H1 (cell line): ENCODE measurements around the gene SSMEM1. TPM values are rescaled to one million over a fixed set of nuclear protein-coding genes. Genes with fewer than 3 reads are reported as not detected.

Experiments
- CTCF ChIA-PET: fragments of 300-600 bp; sonication (Branson Sonifier 250); formaldehyde crosslinking; loops from one replicate; lab custom pipeline; 2021; ENCODE audit not compliant: partially characterized antibody; lab: Charles Lee
- POLR2A ChIA-PET: fragments of 300-600 bp; sonication (Branson Sonifier 250); formaldehyde crosslinking; loops from one replicate; lab custom pipeline; 2021; ENCODE audit warnings: inconsistent platforms; ENCODE audit not compliant: partially characterized antibody; lab: Charles Lee
- DNase-seq, 2 experiments: peaks; one replicate each; pipeline versions ENCODE4 v3.0.0 to v3.0.0-alpha.2; 2010 to 2022; ENCODE audit warnings: low spot score in 2 of 2, low read depth in 1 of 2, mixed read lengths in 1 of 2
- FAIRE-seq: peaks from 2 replicates; lab custom pipeline; 2011; peaks lifted over from hg19 to GRCh38; lab: Jason Lieb, UNC
- H2AFZ ChIP-seq: 2 replicates; pipeline ENCODE4 v1.8.1; 2012; ENCODE audit warnings: low read length, inconsistent platforms
- H2AK5ac ChIP-seq: 2 replicates; pipeline ENCODE4 v1.6.1; 2013; ENCODE audit warnings: low read depth, low read length
- H2BK120ac ChIP-seq: replicated peaks from 2 replicates; pipeline ENCODE3; 2013; ENCODE audit warnings: low read depth, low read length, inconsistent platforms
- H2BK12ac ChIP-seq: 2 replicates; pipeline ENCODE4 v1.6.1; 2013; ENCODE audit warnings: low read depth, low read length
- H2BK15ac ChIP-seq: 2 replicates; pipeline ENCODE4 v1.6.1; 2013; ENCODE audit warnings: low read length
- H2BK20ac ChIP-seq: 2 replicates; pipeline ENCODE4 v1.6.1; 2013; ENCODE audit warnings: low read length
- H2BK5ac ChIP-seq: 2 replicates; pipeline ENCODE4 v1.6.1; 2013; ENCODE audit warnings: low read depth, low read length
- H3K14ac ChIP-seq: 2 replicates; pipeline ENCODE4 v1.6.1; 2013; ENCODE audit warnings: inconsistent platforms; ENCODE audit not compliant: insufficient read length
- H3K18ac ChIP-seq: 2 replicates; pipeline ENCODE4 v1.6.1; 2013; ENCODE audit warnings: low read length; ENCODE audit errors: extremely low read depth
- H3K23ac ChIP-seq: 2 replicates; pipeline ENCODE4 v1.6.1; 2013; ENCODE audit warnings: inconsistent platforms; ENCODE audit not compliant: insufficient read length
- H3K23me2 ChIP-seq: 2 replicates; pipeline ENCODE4 v1.6.1; 2013; ENCODE audit warnings: low read depth, low read length
- H3K27ac ChIP-seq: 2 replicates; pipeline ENCODE4 v1.6.1; 2011; ENCODE audit warnings: low read depth, low read length, inconsistent platforms
- H3K27me3 ChIP-seq, 4 experiments: replicated peaks in 1 of 4; 1 replicate in 1 of 4; 2 replicates in 3 of 4; pipeline versions ENCODE4 v1.6.1 to v1.8.1; 2011 to 2013; ENCODE audit warnings: low read length in 3 of 4, mild to moderate bottlenecking in 3 of 4, inconsistent platforms in 2 of 4, mixed read lengths in 2 of 4, moderate library complexity in 1 of 4; ENCODE audit not compliant: control insufficient read depth in 3 of 4, insufficient read depth in 3 of 4; ENCODE audit errors: extremely low read depth in 1 of 4
- H3K36me3 ChIP-seq, 4 experiments: 2 replicates each; pipeline versions ENCODE4 v1.6.1 to v1.8.1; 2011 to 2013; ENCODE audit warnings: mild to moderate bottlenecking in 4 of 4, low read length in 3 of 4, moderate library complexity in 2 of 4, control low read depth in 1 of 4, inconsistent platforms in 1 of 4; ENCODE audit not compliant: insufficient read depth in 4 of 4, control insufficient read depth in 2 of 4
- H3K4ac ChIP-seq: replicated peaks from 2 replicates; pipeline ENCODE3; 2013; ENCODE audit warnings: low read length, low read depth, mixed read lengths, inconsistent platforms; ENCODE audit not compliant: insufficient read length
- H3K4me1 ChIP-seq, 4 experiments: replicated peaks in 1 of 4; 1 replicate in 1 of 4; 2 replicates in 3 of 4; pipeline versions ENCODE4 v1.6.1 to v1.8.1; 2011 to 2013; ENCODE audit warnings: low read length in 3 of 4, inconsistent platforms in 2 of 4, mixed read lengths in 1 of 4; ENCODE audit not compliant: insufficient read depth in 4 of 4, control insufficient read depth in 3 of 4
- H3K4me2 ChIP-seq, 2 experiments: 2 replicates each; pipeline versions ENCODE4 v1.6.1 to v1.8.1; 2011 to 2013; ENCODE audit warnings: low read depth in 2 of 2, low read length in 2 of 2, control low read depth in 1 of 2, inconsistent platforms in 1 of 2, mild to moderate bottlenecking in 1 of 2; ENCODE audit not compliant: insufficient read depth in 1 of 2
- H3K4me3 ChIP-seq, 4 experiments: fragments of 200-600, 300-600 bp in 1 of 4; sonication (generic), shearing (Covaris generic), sonication (Bioruptor Twin) in 1 of 4; 2 replicates each; pipeline versions ENCODE4 v1.5.1 to v1.8.1; 2011 to 2016; ENCODE audit warnings: low read length in 4 of 4, low read depth in 3 of 4, control low read depth in 2 of 4, inconsistent platforms in 2 of 4, mild to moderate bottlenecking in 2 of 4, mixed read lengths in 1 of 4, moderate library complexity in 1 of 4; ENCODE audit not compliant: insufficient read depth in 2 of 4; ENCODE audit errors: extremely low read depth in 1 of 4
- H3K56ac ChIP-seq: replicated peaks from 2 replicates; pipeline ENCODE3; 2013; ENCODE audit warnings: low read depth, mild to moderate bottlenecking, mixed read lengths, low read length, inconsistent platforms; ENCODE audit not compliant: insufficient read length
- H3K79me1 ChIP-seq: 2 replicates; pipeline ENCODE4 v1.6.1; 2013; ENCODE audit warnings: low read depth, low read length, control low read depth
- H3K79me2 ChIP-seq, 2 experiments: 2 replicates each; pipeline versions ENCODE4 v1.6.1 to v1.8.1; 2012 to 2013; ENCODE audit warnings: low read length in 2 of 2, mild to moderate bottlenecking in 2 of 2, inconsistent platforms in 1 of 2; ENCODE audit not compliant: insufficient read depth in 2 of 2, control insufficient read depth in 1 of 2
- H3K9ac ChIP-seq, 4 experiments: replicated peaks in 1 of 4; 1 replicate in 1 of 4; 2 replicates in 3 of 4; pipeline versions ENCODE4 v1.6.1 to v1.8.1; 2011 to 2013; ENCODE audit warnings: low read depth in 3 of 4, low read length in 3 of 4, control low read depth in 2 of 4, mild to moderate bottlenecking in 2 of 4, moderate library complexity in 2 of 4, inconsistent platforms in 1 of 4; ENCODE audit errors: extremely low read depth in 1 of 4
- H3K9me3 ChIP-seq, 2 experiments: 2 replicates each; pipeline versions ENCODE4 v1.6.1 to v1.8.1; 2012 to 2013; ENCODE audit warnings: mild to moderate bottlenecking in 2 of 2, moderate library complexity in 2 of 2, control low read depth in 1 of 2, inconsistent platforms in 1 of 2, low read depth in 1 of 2, low read length in 1 of 2, mixed read lengths in 1 of 2; ENCODE audit not compliant: insufficient read depth in 2 of 2
- H4K20me1 ChIP-seq, 2 experiments: replicated peaks in 1 of 2; 2 replicates each; pipeline versions ENCODE3 to v1.8.1; 2011 to 2013; ENCODE audit warnings: inconsistent platforms in 2 of 2, low read length in 2 of 2, mild to moderate bottlenecking in 1 of 2; ENCODE audit not compliant: insufficient read depth in 2 of 2, control insufficient read depth in 1 of 2
- H4K5ac ChIP-seq: 2 replicates; pipeline ENCODE4 v1.6.1; 2013; ENCODE audit warnings: low read length, low read depth, mixed read lengths, inconsistent platforms; ENCODE audit not compliant: insufficient read length
- H4K8ac ChIP-seq: 2 replicates; pipeline ENCODE4 v1.8.0; 2013; ENCODE audit warnings: mild to moderate bottlenecking, moderate library complexity, low read length, inconsistent platforms; ENCODE audit not compliant: insufficient read depth; ENCODE audit errors: extremely low read depth
- H4K91ac ChIP-seq: replicated peaks from 2 replicates; pipeline ENCODE3; 2013; ENCODE audit warnings: low read length, mixed read lengths, inconsistent platforms; ENCODE audit not compliant: insufficient read length
- ASH2L ChIP-seq: fragments of 200-600, 300-600 bp; sonication (generic); IDR thresholded peaks from one replicate; pipeline ENCODE4 v1.7.1; 2017; ENCODE audit warnings: low read length
- BRCA1 ChIP-seq: IDR thresholded peaks from 2 replicates; pipeline ENCODE4 v1.6.1; 2012; ENCODE audit warnings: low read depth, low read length, improper control_type of control experiment
- GTF2F1 ChIP-seq: IDR thresholded peaks from 2 replicates; pipeline ENCODE4 v1.6.1; 2012; ENCODE audit warnings: low read depth, low read length, improper control_type of control experiment, borderline replicate concordance
- JUND ChIP-seq: IDR thresholded peaks from 2 replicates; pipeline ENCODE4 v1.6.1; 2011; ENCODE audit warnings: mild to moderate bottlenecking, improper control_type of control experiment, low read length
- NANOG ChIP-seq: IDR thresholded peaks from 2 replicates; pipeline ENCODE4 v1.6.1; 2011; ENCODE audit warnings: low read length, low read depth, mild to moderate bottlenecking, inconsistent platforms; ENCODE audit not compliant: insufficient read depth, poor library complexity, severe bottlenecking
- SP2 ChIP-seq: IDR thresholded peaks from 2 replicates; pipeline ENCODE4 v1.6.1; 2012; ENCODE audit warnings: mild to moderate bottlenecking, low read length, inconsistent platforms
- YY1 ChIP-seq: IDR thresholded peaks from 2 replicates; pipeline ENCODE4 v1.6.1; 2011; ENCODE audit warnings: low read depth, mild to moderate bottlenecking, low read length
- WGBS, 2 experiments: shearing (Covaris generic) in 1 of 2; methylation state at CpG; one replicate each; pipeline versions ENCODE4 v1.1.6 to v1.1.7; 2013 to 2015; ENCODE audit warnings: low lambda C conversion rate in 2 of 2, mixed read lengths in 2 of 2, inconsistent platforms in 1 of 2, low coverage in 1 of 2, missing lambda C conversion rate in 1 of 2; ENCODE audit not compliant: insufficient replicate concordance in 2 of 2, insufficient coverage in 1 of 2, insufficient read length in 1 of 2; ENCODE audit errors: extremely low coverage in 1 of 2, missing lambda C conversion rate in 1 of 2; 5-methylcytosine and 5-hydroxymethylcytosine counted together
- polyA plus RNA-seq, 7 experiments: library from polyadenylated mRNA; depleted of rRNA in 3 of 7; stranded (reverse) in 5 of 7; unstranded in 2 of 7; fragments of >200 nt in 5 of 7; fragments of 200-250 nt in 2 of 7; gene quantifications; 1 replicate in 5 of 7; 2 replicates in 1 of 7; 4 replicates in 1 of 7; pipeline versions ENCODE4 v1.2.1 to v1.2.3, GENCODE V29; 2011 to 2013; ENCODE audit warnings: missing spikeins in 2 of 7, mixed read lengths in 2 of 7
- total RNA-seq: library from RNA; stranded (reverse); fragmentation: NEBNext Ultra II Directional; extraction: Animal tissue kit (Norgen Biotek cat#: 25700); gene quantifications from 2 replicates; pipeline ENCODE4 v1.2.1, GENCODE V29; 2021
- TF ChIP-seq, protein P1 (sequence below): IDR thresholded peaks from 2 replicates; pipeline ENCODE4 v1.6.1; 2012; ENCODE audit warnings: inconsistent platforms
- TF ChIP-seq, protein P2 (sequence below): IDR thresholded peaks from 2 replicates; pipeline ENCODE4 v1.6.1; 2012; ENCODE audit warnings: inconsistent platforms

Gene SSMEM1
- total and polyA plus RNA-seq, 2 of the 8 experiments (the other 6 are each of a cell fraction or from before 2014, with no cell fraction given): not detected

DNA sequence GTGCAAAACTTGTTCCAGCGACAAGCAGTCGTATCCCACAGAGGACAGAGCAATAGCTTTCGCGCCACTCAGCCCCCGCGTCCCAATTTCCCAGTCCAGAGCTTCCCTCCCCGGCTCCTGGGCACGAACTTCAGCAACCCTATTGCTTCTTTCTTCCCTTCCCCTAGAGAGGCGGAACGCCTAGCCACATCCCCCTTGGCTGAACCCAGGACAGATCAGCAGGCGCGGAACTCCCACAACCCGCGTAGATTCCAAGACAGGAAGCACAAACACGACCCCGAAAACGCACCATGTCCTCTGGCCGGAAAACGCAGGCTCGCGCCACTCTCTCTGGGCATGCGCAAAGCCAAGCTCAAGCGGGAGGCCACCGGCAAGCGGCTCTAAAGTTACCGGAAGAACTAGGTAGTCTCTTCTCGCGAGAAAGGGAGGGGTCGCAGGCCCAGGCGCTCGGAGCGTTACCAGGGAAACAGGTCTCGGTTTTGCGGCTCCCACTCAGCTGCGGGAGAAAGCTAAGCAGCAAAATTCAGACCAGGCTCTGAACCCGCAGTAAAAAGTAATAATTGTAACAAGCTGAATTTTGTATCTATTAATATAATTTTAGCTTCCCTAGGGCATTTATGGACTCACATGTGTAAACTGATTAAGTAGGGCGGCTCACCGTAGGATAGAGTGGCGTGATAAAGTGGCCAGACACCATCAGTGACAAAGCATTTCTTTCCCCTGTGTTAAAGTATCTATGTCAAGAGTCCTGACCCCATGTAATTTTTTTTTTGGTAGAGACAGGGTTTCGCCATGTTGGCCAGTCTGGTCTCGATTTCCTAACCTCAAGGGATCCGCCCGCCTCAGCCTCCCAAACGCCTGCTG is 2.3 kb upstream of the SSMEM1 start, which contains the start of gene TMEM209:
Gene TMEM209, minus strand, starts transcription at position 323 of the 864 bp plus-strand sequence. Its CDS starts 31 bp downstream, at position 292.
- peak; percentile 93 to 96 for DNase-seq
- peak within 1 kb of the TSS; percentile 98 for H4K8ac ChIP-seq
- H4K20me1 ChIP-seq: no peaks in the 10 kb centered on the region
- peaks cover 2% of the 10 kb centered on the region; the same call in 1 of the 2 replicates for H3K79me1 ChIP-seq
- no peaks in the 10 kb centered on the region for H3K23me2 ChIP-seq
- peak within 1 kb of the TSS; percentile 95 for H4K5ac ChIP-seq
- peak within 1 kb of the TSS; percentile 84 to 99 (median 98) for H3K9ac ChIP-seq
- peak within 1 kb of the TSS; percentile 70 to 91 for H3K4me2 ChIP-seq
- 19% methylated on average over 44 of the region's 44 CpGs; no CpG with 5 or more reads in 1 of the 2 experiments for WGBS, 2 experiments
- no peak within 1 kb of the TSS for H3K14ac ChIP-seq
- no peak within 1 kb of the TSS for H3K23ac ChIP-seq
- peak within 1 kb of the TSS; percentile 60 for H2AFZ ChIP-seq
- H3K56ac ChIP-seq: peak within 1 kb of the TSS; percentile 77
- H3K27ac ChIP-seq: peak within 1 kb of the TSS; percentile 97
- no peak within 1 kb of the TSS for H2BK20ac ChIP-seq
- ChIA-PET CTCF (interaction anchor here (0.7 to 1.5 kb wide), 9 partner anchors 10 to 553 kb away, joined by 3 to 7 read pairs (median 3); no protein-coding TSS in a partner anchor), POLR2A (interaction anchor here (0.5 to 2.7 kb wide), 32 partner anchors 10 to 643 kb away, joined by 3 to 20 read pairs (median 4); partner anchors contain the start of genes CEP41, KLHDC10 and MEST)
- peak within 1 kb of the TSS; percentile 63 for H3K4ac ChIP-seq
- no peaks in the 10 kb centered on the region for H3K4me1 ChIP-seq
- no peak within 1 kb of the TSS; the same call in 1 of the 2 replicates for H2BK12ac ChIP-seq
- peak within 1 kb of the TSS; percentile 92 for H2BK5ac ChIP-seq
- H3K79me2 ChIP-seq: peaks cover 0 to 7% of the 10 kb centered on the region in 2 experiments; a peak in 1 of 4 replicates
- H2AK5ac ChIP-seq: no peak within 1 kb of the TSS
- no peaks in the 10 kb centered on the region for H3K27me3 ChIP-seq
- H3K18ac ChIP-seq: peak within 1 kb of the TSS; percentile 89
- peak within 1 kb of the TSS; percentile 61 for H4K91ac ChIP-seq
- H3K4me3 ChIP-seq: peak within 1 kb of the TSS; percentile 88 to 98 (median 92)
- no peaks in the 10 kb centered on the region for H3K9me3 ChIP-seq
- 0 out of 2 replicates have a peak within 1 kb of the TSS, but pooled peaks have one; percentile 32 for H2BK15ac ChIP-seq
- no peak for FAIRE-seq
- H2BK120ac ChIP-seq: no peak within 1 kb of the TSS
- H3K36me3 ChIP-seq: peaks cover 2 to 32% (median 25%) of the 10 kb centered on the region in 4 experiments
- TF ChIP-seq NANOG: no peak
- peak; percentile 100 for TF ChIP-seq BRCA1
- TF ChIP-seq, protein P1, sequence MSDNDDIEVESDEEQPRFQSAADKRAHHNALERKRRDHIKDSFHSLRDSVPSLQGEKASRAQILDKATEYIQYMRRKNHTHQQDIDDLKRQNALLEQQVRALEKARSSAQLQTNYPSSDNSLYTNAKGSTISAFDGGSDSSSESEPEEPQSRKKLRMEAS: peak; percentile 28
- TF ChIP-seq, protein P2, sequence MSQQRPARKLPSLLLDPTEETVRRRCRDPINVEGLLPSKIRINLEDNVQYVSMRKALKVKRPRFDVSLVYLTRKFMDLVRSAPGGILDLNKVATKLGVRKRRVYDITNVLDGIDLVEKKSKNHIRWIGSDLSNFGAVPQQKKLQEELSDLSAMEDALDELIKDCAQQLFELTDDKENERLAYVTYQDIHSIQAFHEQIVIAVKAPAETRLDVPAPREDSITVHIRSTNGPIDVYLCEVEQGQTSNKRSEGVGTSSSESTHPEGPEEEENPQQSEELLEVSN: peak; percentile 51
- TF ChIP-seq JUND: 0 out of 2 replicates have a peak, but pooled peaks have one; percentile 16
- TF ChIP-seq YY1: peak; percentile 63; the same call in 1 of the 2 replicates
- peak; percentile 86; the same call in 1 of the 2 replicates for TF ChIP-seq GTF2F1
- no peak for TF ChIP-seq SP2
- peak; percentile 54 for TF ChIP-seq ASH2L
